OCI-LY7 (cell line): ENCODE measurements around the gene KCNAB2. TPM values are rescaled to one million over a fixed set of nuclear protein-coding genes. Genes with fewer than 3 reads are reported as not detected.
A peak's percentile ranks its signal among the peaks of the same experiment; 100 is the strongest.

Source experiments
- BruUV-seq: library from RNA; stranded (reverse); fragments of 400-500 nt; replicated peaks from 2 replicates; lab custom pipeline; 2021; lab: Mats Ljungman, UMichigan
- CTCF ChIA-PET: fragments of 300-600 bp; sonication (Branson Sonifier 250); formaldehyde crosslinking; loops from one replicate; lab custom pipeline; 2022; ENCODE audit warnings: antibody characterized with exemption; ENCODE audit not compliant: unreplicated experiment; lab: Charles Lee
- POLR2A ChIA-PET: fragments of 300-600 bp; sonication (Branson Sonifier 250); formaldehyde crosslinking; loops from one replicate; lab custom pipeline; 2022; ENCODE audit warnings: antibody characterized with exemption; lab: Charles Lee
- DNase-seq: peaks from one replicate; pipeline ENCODE4 v3.0.0-alpha.2; 2015; ENCODE audit warnings: low spot score
- H2AFZ ChIP-seq: fragments of 200-600 bp; sonication (generic), shearing (Covaris generic); 2 replicates; pipeline ENCODE4 v1.6.1; 2014; ENCODE audit warnings: mild to moderate bottlenecking, antibody characterized with exemption, low read length, moderate library complexity
- H3K27ac ChIP-seq: fragments of 200-600 bp; sonication (generic); 2 replicates; pipeline ENCODE4 v1.5.1; 2014; ENCODE audit warnings: mixed run types, low read depth, mild to moderate bottlenecking, moderate library complexity, low read length, inconsistent platforms; ENCODE audit not compliant: poor library complexity, severe bottlenecking
- H3K36me3 ChIP-seq: fragments of 200-600 bp; sonication (generic); 2 replicates; pipeline ENCODE4 v1.6.1; 2014; ENCODE audit warnings: mild to moderate bottlenecking, antibody characterized with exemption, low read length, moderate library complexity, mixed read lengths; ENCODE audit not compliant: insufficient read depth
- H3K4me1 ChIP-seq: fragments of 200-600 bp; sonication (generic); 2 replicates; pipeline ENCODE4 v1.5.1; 2014; ENCODE audit warnings: mild to moderate bottlenecking, low read length; ENCODE audit not compliant: insufficient read depth, poor library complexity, severe bottlenecking
- H3K4me2 ChIP-seq: fragments of 200-600 bp; sonication (generic); 2 replicates; pipeline ENCODE4 v1.6.1; 2014; ENCODE audit warnings: mild to moderate bottlenecking, low read length
- H3K4me3 ChIP-seq: fragments of 200-600 bp; sonication (generic); 2 replicates; pipeline ENCODE4 v1.5.1; 2014; ENCODE audit warnings: mild to moderate bottlenecking, low read depth, low read length; ENCODE audit not compliant: poor library complexity, severe bottlenecking
- H3K79me2 ChIP-seq: fragments of 200-600 bp; sonication (generic); 2 replicates; pipeline ENCODE4 v1.6.1; 2016; ENCODE audit warnings: low read depth, mild to moderate bottlenecking, low read length, moderate library complexity, mixed read lengths; ENCODE audit not compliant: insufficient read depth
- H3K9me2 ChIP-seq: fragments of 200-600 bp; sonication (generic); 2 replicates; pipeline ENCODE4 v1.6.1; 2016; ENCODE audit warnings: mild to moderate bottlenecking, low read length, mixed read lengths; ENCODE audit not compliant: insufficient read depth
- H3K9me3 ChIP-seq: fragments of 200-600 bp; sonication (generic); 2 replicates; pipeline ENCODE4 v1.6.1; 2014; ENCODE audit warnings: mild to moderate bottlenecking, mixed run types, low read length, mixed read lengths
- H4K20me1 ChIP-seq: fragments of 200-600 bp; sonication (generic); 2 replicates; pipeline ENCODE4 v1.6.1; 2014; ENCODE audit warnings: mild to moderate bottlenecking, antibody characterized with exemption, low read length, moderate library complexity, mixed read lengths; ENCODE audit not compliant: insufficient read depth
- CTCF ChIP-seq: fragments of 200-600 bp; sonication (generic); conservative IDR thresholded peaks from 2 replicates; pipeline ENCODE4 v1.5.1; 2014; ENCODE audit warnings: mild to moderate bottlenecking, antibody characterized with exemption, low read length, moderate library complexity, mixed read lengths
- EZH2phosphoT487 ChIP-seq: fragments of 200-600 bp; sonication (generic); IDR thresholded peaks from 2 replicates; pipeline ENCODE4 v1.6.1; 2018; ENCODE audit warnings: low read depth, borderline replicate concordance, mild to moderate bottlenecking, mixed run types, antibody characterized with exemption, low read length, moderate library complexity, mixed read lengths
- intact Hi-C: fragments of 100-400 bp; cut with micrococcal nuclease; formaldehyde crosslinking; loops from one replicate; pipeline ENCODE4 v1.10.0; 2022; ENCODE audit not compliant: unreplicated experiment
- total RNA-seq, 2 experiments: library from RNA; depleted of rRNA in 1 of 2; stranded (reverse); fragments of >200 nt in 1 of 2; shearing (Covaris generic) in 1 of 2; gene quantifications; 2 replicates each; pipeline ENCODE4 v1.2.3, GENCODE V29; 2014 to 2022

The KCNAB2 gene
- total RNA-seq, 2 experiments from 2014 or later = 46.7 to 133 TPM

- intact Hi-C loops = no loop called here
- H3K79me2 ChIP-seq = no peaks in the 10 kb centered on the region
- H3K4me2 ChIP-seq = no peak overlapping the region
- TF ChIP-seq EZH2phosphoT487 = no peak
- TF ChIP-seq CTCF = no peak
- H3K27ac ChIP-seq = no peak overlapping the region
- ChIA-PET CTCF (no interaction called here), POLR2A (no interaction called here)
- H3K36me3 ChIP-seq = no peaks in the 10 kb centered on the region
- H4K20me1 ChIP-seq = no peaks in the 10 kb centered on the region
- H3K4me1 ChIP-seq = no peaks in the 10 kb centered on the region
- no peaks in the 10 kb centered on the region for H3K9me2 ChIP-seq
- no peaks in the 10 kb centered on the region for H3K9me3 ChIP-seq
- TSS peak; percentile 58 for BruUV-seq
- no peak overlapping the region for H3K4me3 ChIP-seq
- no peak overlapping the region for H2AFZ ChIP-seq
- DNase-seq = no peak
Measured at GRCh38 chr1:6098303-6099215, 52.9 kb downstream of the KCNAB2 start.

- H2AFZ ChIP-seq = no peak overlapping the region
- no peaks in the 10 kb centered on the region for H3K9me3 ChIP-seq
- no peaks in the 10 kb centered on the region for H3K9me2 ChIP-seq
- no peaks in the 10 kb centered on the region for H3K79me2 ChIP-seq
- no peak overlapping the region for H3K27ac ChIP-seq
- intact Hi-C loops = no loop called here
- CTCF ChIA-PET = no interaction called here
- POLR2A ChIA-PET = no interaction called here
- BruUV-seq = no TSS peak
- H3K36me3 ChIP-seq = no peaks in the 10 kb centered on the region
- H3K4me2 ChIP-seq = no peak overlapping the region
- H3K4me1 ChIP-seq = no peaks in the 10 kb centered on the region
- no peak for DNase-seq
- no peak overlapping the region for H3K4me3 ChIP-seq
- TF ChIP-seq CTCF (no peak), EZH2phosphoT487 (no peak)
- H4K20me1 ChIP-seq = no peaks in the 10 kb centered on the region
Measured at GRCh38 chr1:6099297-6099696, 53.6 kb downstream of the KCNAB2 start.
